Retinal pigment epithelial cell (primary cell): Measurements from ENCODE around the gene ABHD13.

ENCODE experiments used
- DNase-seq: peaks from one replicate; pipeline ENCODE4 v3.0.0-alpha.2; 2010; ENCODE audit warnings: low read depth
- H3K4me3 ChIP-seq: 2 replicates; pipeline ENCODE4 v1.5.1; 2011; ENCODE audit warnings: mild to moderate bottlenecking, low read length, control low read depth, moderate library complexity
- CTCF ChIP-seq: conservative IDR thresholded peaks from 2 replicates; pipeline ENCODE4 v1.5.1; 2011; ENCODE audit warnings: low read depth, low read length, control low read depth, inconsistent platforms

The ABHD13 gene

GRCh38 chr13:108272333-108272732, 54.1 kb downstream of the ABHD13 start:
- H3K4me3 ChIP-seq = no peak overlapping the region
- TF ChIP-seq CTCF = no peak
- DNase-seq = no peak

DNA sequence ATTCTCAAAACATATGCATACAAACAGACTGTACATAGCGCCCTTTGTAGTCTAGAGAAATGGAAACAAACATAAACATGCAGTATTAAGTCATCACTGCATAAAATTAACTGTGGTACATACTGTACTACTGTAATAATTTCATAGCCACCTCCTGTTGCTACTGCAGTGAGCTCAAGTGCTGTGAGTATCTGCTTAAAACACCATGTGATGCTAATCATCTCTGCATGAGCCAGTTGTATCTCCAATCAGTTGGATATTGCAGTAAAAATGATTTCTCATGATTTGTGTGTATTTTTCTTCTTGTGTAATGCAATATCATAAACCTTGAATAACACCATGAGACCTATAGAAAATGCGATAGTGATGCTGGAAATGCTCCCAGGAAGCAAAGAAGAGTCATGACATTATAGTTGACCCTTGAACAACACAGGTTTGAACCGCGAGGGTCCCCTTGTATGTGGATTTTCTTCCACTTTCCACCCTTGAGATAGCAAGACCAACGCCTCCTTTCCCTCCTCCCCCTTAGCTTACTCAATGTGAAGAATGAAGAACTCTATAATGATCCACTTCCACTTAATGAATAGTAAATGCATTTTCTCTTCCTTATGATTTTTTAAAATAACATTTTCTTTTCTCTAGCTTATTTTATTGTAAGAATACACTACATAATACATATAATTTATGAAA, 55.4 kb downstream of the ABHD13 start:
- H3K4me3 ChIP-seq = no peak overlapping the region
- DNase-seq = no peak
- TF ChIP-seq CTCF = no peak

GRCh38 chr13:108274718-108275117, 56.5 kb downstream of the ABHD13 start:
- no peak overlapping the region for H3K4me3 ChIP-seq
- TF ChIP-seq CTCF = no peak
- no peak for DNase-seq

- no peak for TF ChIP-seq CTCF
- no peak for DNase-seq
- no peak overlapping the region for H3K4me3 ChIP-seq
These were observed 57.9 kb downstream of the ABHD13 start for GRCh38 chr13:108276060-108276459.

DNA sequence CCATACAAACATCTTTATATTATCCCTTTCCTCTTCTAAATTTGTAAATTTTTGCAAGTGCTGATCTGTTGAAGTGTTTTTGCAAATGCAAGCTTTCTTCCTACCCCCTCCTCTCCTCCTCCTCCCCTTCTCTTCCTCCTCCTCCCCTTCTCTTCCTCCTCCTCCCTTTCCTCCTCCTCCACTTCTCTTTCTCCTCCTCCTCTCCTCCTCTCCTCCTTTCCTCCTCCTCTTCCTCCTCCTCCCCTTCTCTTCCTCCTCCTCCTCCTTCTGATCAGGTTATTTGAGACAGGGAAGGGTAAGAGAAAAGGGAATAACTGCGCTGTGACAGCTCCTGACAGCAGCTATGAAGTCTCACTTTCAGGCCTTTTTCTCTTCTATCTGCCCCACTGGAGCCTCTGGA, 60.3 kb downstream of the ABHD13 start:
- no peak for TF ChIP-seq CTCF
- no peak for DNase-seq

GRCh38 chr13:108281901-108282300, 63.7 kb downstream of the ABHD13 start:
- H3K4me3 ChIP-seq = no peak overlapping the region
- no peak for DNase-seq

More for the DNA sequence above, 60.3 kb downstream of the ABHD13 start:
- no peak overlapping the region for H3K4me3 ChIP-seq

More at GRCh38 chr13:108281901-108282300, 63.7 kb downstream of the ABHD13 start:
- TF ChIP-seq CTCF = no peak
